ENCODE measurements around the gene ZSCAN30. TPM values are rescaled to one million over a fixed set of nuclear protein-coding genes. Genes with fewer than 3 reads are reported as not detected.

ZSCAN30 gene
- total RNA-seq, 2 experiments from 2014 or later, result 9.6 to 11.6 TPM

DNA sequence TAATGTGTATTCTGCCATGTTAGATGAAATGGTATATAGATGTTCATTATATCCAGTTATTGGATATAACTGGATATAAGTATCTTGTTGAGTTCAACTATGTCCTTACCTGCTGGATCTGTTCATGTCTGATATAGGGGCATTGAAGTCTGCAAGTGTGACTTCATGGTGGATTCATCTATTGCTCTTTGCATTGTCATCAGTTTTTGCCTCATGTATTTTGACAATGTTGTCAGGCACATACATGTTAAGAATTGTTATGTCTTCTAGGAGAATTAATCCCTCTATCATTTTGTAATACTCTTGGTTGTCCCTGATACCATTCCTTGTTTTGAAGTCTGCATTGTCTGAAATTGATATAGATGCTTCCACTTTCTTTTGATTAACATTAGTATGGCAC, 38.8 kb upstream of the ZSCAN30 start:
- TF ChIP-seq, protein P1, sequence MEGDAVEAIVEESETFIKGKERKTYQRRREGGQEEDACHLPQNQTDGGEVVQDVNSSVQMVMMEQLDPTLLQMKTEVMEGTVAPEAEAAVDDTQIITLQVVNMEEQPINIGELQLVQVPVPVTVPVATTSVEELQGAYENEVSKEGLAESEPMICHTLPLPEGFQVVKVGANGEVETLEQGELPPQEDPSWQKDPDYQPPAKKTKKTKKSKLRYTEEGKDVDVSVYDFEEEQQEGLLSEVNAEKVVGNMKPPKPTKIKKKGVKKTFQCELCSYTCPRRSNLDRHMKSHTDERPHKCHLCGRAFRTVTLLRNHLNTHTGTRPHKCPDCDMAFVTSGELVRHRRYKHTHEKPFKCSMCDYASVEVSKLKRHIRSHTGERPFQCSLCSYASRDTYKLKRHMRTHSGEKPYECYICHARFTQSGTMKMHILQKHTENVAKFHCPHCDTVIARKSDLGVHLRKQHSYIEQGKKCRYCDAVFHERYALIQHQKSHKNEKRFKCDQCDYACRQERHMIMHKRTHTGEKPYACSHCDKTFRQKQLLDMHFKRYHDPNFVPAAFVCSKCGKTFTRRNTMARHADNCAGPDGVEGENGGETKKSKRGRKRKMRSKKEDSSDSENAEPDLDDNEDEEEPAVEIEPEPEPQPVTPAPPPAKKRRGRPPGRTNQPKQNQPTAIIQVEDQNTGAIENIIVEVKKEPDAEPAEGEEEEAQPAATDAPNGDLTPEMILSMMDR (IDR thresholded peaks at IDR 0.05), result no peak
- ChIA-PET CTCF (no interaction called here), POLR2A (no interaction called here)
- Mint-ChIP-seq H3K27me3 (no peaks in the 10 kb centered on the region), H3K4me1 (ENCODE audit: low read depth) (no peaks in the 10 kb centered on the region), H3K9me3 (no peaks in the 10 kb centered on the region), H3K4me3 (no peak overlapping the region), H3K27ac (no peak overlapping the region), H3K36me3 (ENCODE audit: low read depth) (no peaks in the 10 kb centered on the region)
- Histone ChIP-seq H3K4me1 (ENCODE audit: insufficient read depth, low read length) (no peaks in the 10 kb centered on the region), H3K4me3 (ENCODE audit: low read length) (no peak overlapping the region), H3K27ac (ENCODE audit: low read depth in 1 of 2, low read length in 2 of 2) (no peak overlapping the region), H3K9me3 (ENCODE audit: control insufficient read depth in 1 of 2, insufficient read depth in 1 of 2, low read length in 2 of 2) (no peaks in the 10 kb centered on the region), H3K36me3 (ENCODE audit: insufficient read depth, low read length) (peaks cover 24% of the 10 kb centered on the region), H3K27me3 (ENCODE audit: control insufficient read depth in 1 of 2, insufficient read depth in 2 of 2, low read length in 2 of 2) (no peaks in the 10 kb centered on the region)
- ATAC-seq (ENCODE audit: poor library complexity), result no peak
- no peak for DNase-seq
- intact Hi-C loops (cut with DNase I, micrococcal nuclease), result no loop called here

DNA sequence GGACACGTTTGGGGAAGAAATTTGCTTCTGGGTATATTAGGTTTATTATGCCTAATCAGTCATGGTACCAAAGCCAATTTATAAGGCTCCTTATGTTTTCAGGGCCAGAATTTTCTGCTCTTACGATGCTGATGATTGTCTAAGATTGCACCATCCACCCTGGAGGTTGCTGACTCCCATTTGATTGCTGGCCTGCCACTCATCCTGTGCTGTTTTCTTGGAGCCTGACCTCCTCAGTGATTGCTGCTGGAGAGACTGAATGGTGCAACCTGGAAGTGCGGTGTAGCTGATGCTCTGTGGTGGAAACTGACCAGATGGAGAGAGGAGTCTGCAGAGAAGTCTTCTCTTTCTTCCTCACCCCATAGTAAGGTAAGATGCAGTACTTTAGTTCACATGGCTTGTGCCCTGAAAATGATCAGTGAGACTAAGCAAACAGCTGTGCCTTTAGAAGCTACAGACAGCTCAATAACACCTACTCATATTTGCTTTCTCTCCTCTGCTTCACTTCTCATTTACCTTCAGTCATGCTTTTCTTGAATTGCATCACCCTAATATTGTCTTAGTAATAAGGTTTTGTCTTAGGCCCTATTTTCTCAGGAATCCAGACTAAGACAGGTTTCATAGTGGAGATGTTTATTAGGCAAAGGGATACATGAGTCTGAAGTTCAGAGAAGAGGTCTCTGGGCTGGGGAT, 36.8 kb upstream of the ZSCAN30 start:
- Histone ChIP-seq H3K4me3 (ENCODE audit: low read length) (no peak overlapping the region), H3K36me3 (ENCODE audit: insufficient read depth, low read length) (peaks cover 4% of the 10 kb centered on the region), H3K9me3 (ENCODE audit: control insufficient read depth in 1 of 2, insufficient read depth in 1 of 2, low read length in 2 of 2) (no peaks in the 10 kb centered on the region), H3K27me3 (ENCODE audit: control insufficient read depth in 1 of 2, insufficient read depth in 2 of 2, low read length in 2 of 2) (no peaks in the 10 kb centered on the region), H3K27ac (ENCODE audit: low read depth in 1 of 2, low read length in 2 of 2) (no peak overlapping the region), H3K4me1 (ENCODE audit: insufficient read depth, low read length) (no peaks in the 10 kb centered on the region)
- no peak for ATAC-seq (ENCODE audit: poor library complexity)
- Mint-ChIP-seq H3K36me3 (ENCODE audit: low read depth) (no peaks in the 10 kb centered on the region), H3K9me3 (no peaks in the 10 kb centered on the region), H3K27ac (no peak overlapping the region), H3K4me3 (no peak overlapping the region), H3K4me1 (ENCODE audit: low read depth) (no peaks in the 10 kb centered on the region), H3K27me3 (no peaks in the 10 kb centered on the region)
- no peak for DNase-seq
- ChIA-PET POLR2A (interaction anchor here (0.6 kb wide), 1 partner anchor 299 kb away, joined by 3 read pairs; no protein-coding TSS in a partner anchor), CTCF (no interaction called here)
- intact Hi-C loops (cut with DNase I, micrococcal nuclease), result no loop called here
- TF ChIP-seq, protein P1 (IDR thresholded peaks at IDR 0.05), result no peak

DNA sequence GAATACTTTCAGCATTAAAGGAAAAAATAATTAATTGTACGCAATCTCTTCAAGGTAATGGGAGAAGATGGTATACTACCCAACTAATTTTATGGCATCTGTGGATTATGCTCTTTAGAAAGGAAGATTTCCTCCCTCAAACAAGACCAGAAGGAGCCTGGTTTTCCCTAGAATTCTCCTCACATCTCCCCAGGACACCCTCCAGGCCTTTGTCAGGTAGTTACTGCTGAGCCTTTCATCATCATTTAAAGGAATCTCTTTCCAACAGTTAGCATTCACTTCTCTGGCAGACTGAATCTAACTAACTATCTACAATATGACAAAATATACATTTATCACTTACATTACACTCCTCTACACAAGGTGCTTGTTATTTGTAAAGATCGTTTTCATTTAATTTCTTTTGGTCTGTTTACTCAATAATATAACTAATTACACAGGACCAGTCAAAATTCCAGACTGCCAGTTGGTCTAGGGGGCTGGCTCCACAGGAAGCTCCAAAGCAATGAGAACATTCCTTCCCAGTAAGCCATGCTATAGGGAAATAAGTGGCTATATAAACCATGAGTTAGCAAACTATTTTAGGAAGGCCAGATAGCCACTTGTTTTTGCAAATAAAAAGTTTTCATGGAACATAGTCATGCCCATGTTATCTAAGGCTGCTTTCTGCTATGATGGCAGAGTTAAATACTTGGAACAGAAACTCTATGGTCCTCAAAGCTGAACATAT, 35.1 kb upstream of the ZSCAN30 start:
- no peaks in the 10 kb centered on the region for H3K27me3 Mint-ChIP-seq
- POLR2A ChIA-PET, result interaction anchor here (1.0 kb wide), 1 partner anchor 19 kb away, joined by 3 read pairs; the partner anchor contains the start of gene ZNF24
- H3K9me3 Mint-ChIP-seq, result no peaks in the 10 kb centered on the region

More for the DNA sequence above, 35.1 kb upstream of the ZSCAN30 start:
- Histone ChIP-seq H3K36me3 (ENCODE audit: insufficient read depth, low read length) (no peaks in the 10 kb centered on the region), H3K4me1 (ENCODE audit: insufficient read depth, low read length) (no peaks in the 10 kb centered on the region), H3K9me3 (ENCODE audit: control insufficient read depth in 1 of 2, insufficient read depth in 1 of 2, low read length in 2 of 2) (no peaks in the 10 kb centered on the region), H3K27me3 (ENCODE audit: control insufficient read depth in 1 of 2, insufficient read depth in 2 of 2, low read length in 2 of 2) (no peaks in the 10 kb centered on the region), H3K4me3 (ENCODE audit: low read length) (no peak overlapping the region), H3K27ac (ENCODE audit: low read depth in 1 of 2, low read length in 2 of 2) (no peak overlapping the region)
- TF ChIP-seq, protein P1 (IDR thresholded peaks at IDR 0.05), result no peak
- H3K27ac Mint-ChIP-seq, result no peak overlapping the region
- DNase-seq (no peak), ATAC-seq (ENCODE audit: poor library complexity) (no peak)
- no peaks in the 10 kb centered on the region for H3K36me3 Mint-ChIP-seq (ENCODE audit: low read depth)
- intact Hi-C loops (cut with DNase I, micrococcal nuclease), result no loop called here
- no peaks in the 10 kb centered on the region for H3K4me1 Mint-ChIP-seq (ENCODE audit: low read depth)
- no peak overlapping the region for H3K4me3 Mint-ChIP-seq
- CTCF ChIA-PET, result no interaction called here

Data from CD4-positive, alpha-beta T cell (primary cell).